T follicular helper cell (primary cell): ENCODE data around the gene RMDN3.

Experiments
- DNase-seq: peaks from one replicate; pipeline ENCODE4 v3.0.0-alpha.2; 2020; ENCODE audit warnings: low read depth

Gene RMDN3

DNA sequence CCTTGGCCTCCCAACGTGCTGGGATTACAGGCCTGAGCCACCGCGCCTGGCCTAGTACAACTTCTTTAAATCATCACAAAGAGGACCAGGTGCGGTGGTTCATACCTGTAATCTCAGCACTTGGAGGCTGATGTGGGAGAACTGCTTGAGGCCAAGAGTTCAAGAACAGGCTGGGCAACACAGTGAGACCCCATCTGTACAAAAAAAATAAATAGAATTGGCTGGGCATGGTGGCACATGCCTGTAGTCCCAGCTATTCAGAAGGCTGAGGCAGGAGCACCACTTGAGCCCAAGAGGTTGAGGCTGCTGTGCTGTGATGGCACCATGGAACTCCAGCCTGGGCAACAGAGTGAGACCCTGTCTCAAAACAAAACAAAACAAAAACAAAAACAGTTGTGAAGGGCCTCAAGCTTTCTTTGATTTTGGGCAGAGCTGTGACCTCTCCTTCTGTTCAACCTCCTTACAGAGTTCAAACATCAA, 5.9 kb downstream of the RMDN3 start:
- DNase-seq = no peak

DNA sequence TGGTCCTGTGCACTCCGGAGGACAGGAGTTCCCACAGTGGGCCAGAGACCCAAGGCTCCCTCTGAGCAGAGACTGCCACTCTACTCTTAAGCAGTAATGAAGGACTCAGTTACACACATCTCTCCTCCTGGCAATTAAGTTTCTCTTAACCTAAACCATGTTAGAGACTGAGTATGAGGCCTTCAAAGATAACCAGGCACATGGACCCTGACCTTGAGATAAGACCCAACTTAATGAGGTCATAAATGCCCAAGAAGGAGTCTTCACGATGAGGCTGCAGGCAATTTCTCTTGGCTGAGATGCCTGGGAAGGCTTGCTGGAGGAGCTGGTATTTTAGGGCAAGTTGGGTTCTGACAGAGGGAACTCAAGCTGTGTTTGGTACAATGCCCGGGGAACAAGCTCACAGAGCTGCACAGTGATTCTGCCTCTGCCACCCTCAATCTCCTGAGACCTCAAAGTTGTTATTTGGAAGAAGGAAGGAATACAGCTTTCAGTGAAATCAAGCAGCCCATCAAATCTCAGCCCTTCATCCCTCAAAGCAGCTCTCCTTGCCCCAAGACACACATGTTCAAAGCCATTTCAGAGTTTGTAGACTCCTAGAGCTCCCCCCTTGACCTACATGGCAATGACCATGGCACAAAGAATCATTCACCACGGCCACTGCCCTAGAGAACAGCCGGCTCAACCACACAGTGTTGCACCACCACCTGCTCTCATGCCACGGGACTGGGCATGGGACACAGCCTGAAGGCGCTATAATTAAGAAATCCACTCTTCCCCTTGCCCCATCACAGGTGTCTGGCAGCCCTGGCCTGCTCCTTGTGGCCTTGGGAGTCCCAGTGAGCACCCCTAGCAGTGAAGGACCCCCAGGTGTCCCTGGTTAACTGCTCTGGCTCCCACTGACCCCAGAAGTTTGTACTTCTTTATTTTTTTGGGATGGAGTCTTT, 7.1 kb downstream of the RMDN3 start:
- DNase-seq = no peak

DNA sequence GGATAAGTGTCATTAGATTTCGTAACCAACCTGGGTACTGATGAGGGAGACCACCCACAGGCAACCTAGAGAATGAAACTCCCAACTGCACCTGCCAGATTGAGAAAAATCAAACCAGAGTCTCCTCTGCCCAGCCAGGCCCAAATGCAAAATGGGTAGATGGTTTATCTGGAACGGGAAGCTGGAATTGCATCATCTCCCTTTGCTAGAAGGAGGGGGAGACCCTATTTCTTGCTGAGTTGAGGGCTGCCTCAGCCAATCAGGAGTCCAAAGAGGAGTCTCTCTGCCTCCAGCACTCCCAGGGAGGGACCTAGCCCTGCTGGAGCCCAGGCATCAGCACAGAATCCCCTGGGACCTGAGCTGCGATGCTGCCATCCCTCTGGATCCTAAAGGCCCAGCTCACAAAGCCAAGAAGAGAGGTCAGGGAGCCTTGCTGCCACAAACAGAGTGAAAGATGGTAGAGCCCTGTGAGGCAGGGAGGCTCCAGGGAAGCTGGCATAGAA, 8.1 kb downstream of the RMDN3 start:
- no peak for DNase-seq

DNA sequence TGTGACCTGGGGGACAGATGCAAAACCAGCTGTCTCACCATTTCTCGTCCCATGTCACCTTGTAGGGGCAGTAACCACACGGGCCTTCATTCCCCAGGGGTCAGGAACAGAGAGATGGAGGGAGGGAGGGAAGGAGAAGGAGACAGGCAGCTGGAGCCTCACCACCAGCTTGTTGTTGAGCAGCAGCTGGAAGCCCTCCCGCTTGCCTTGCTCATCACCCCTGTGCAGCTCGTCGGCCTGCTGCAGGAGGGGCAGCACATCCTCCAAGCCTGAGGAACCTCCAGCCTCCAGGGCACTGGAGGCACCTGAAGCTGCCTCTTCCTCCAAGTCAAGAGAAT, 10.3 kb downstream of the RMDN3 start:
- no peak for DNase-seq

DNA sequence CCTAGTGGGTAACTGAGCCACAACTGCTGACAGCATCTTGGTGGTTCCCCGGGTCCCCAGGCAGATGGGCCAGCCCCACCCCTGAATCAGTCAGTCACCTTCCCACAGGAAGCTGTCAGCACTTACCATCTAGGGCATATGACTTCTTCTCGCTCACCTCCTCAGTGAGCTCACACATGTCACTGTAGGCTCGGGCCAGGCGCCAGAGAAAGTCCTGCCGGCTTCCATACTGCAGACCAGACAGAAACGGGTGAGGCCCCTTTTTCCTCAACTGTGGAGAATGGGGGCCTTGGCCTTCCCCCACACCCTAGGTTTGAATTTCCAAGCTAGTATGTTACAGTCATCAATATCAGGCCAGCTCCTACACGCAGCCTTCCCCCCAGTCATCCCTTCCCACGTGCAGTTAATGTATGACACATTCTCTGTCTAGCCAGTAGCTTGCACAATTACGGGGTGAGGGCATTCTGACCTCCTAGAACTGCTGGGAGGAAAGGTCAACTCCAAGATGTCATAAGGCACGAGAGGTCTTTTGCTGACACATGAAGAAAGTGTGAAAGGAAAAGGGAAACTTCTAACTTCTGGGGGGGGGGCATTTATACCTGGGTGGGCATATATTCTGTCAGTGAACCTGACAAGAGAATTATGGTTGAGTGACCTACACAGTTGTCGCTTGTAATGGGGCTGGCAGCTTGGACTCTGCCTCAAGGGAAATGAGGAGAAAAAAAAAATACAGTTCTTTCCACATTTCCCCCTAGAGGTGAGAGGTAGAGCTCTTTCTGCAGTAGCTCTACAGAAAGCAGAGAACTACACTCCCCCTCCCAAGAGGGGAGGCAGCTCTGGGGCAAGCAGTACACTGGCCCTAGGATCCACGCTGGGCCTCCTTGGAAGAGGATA, 10.9 kb downstream of the RMDN3 start:
- DNase-seq = no peak

DNA sequence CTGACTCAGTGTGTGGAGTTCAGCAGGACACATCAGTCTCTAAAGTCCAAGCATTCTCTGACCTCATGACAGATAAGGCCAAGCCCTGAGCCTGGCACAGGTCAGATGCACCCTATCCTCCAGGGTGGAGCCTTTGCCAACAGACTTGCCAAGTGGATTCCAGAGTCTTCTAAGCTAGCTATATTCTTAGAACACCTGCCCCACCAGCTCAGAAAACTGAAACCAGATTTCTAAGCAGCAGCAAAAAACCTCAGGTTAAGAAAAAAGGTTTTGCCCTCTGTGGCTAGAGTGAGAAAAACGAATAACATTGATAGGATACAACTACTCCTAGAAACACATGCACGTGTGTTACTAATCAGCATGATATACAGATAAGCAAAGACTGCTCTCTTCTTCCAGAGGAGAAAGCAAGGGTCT, 11.6 kb downstream of the RMDN3 start:
- DNase-seq = no peak

DNA sequence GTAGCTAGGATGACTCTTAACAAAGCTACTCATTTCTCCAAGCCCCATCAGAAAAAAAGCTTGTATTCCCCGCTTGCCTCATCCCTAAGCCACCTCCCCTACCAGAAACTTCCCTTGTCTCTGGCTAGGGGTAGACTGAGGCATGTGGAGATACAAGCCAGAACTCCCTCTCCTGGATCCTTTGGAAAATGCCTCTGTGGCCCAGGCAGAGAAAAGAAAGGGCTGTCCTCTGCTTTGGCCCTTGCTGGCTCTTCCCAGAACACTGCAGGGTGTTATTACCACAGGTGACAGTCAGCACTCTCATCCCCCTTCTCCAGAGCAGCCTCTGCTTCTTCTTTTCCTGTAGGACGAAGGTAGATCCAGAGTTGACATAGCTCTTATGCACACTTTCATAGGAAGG, 15.2 kb downstream of the RMDN3 start:
- DNase-seq = no peak

DNA sequence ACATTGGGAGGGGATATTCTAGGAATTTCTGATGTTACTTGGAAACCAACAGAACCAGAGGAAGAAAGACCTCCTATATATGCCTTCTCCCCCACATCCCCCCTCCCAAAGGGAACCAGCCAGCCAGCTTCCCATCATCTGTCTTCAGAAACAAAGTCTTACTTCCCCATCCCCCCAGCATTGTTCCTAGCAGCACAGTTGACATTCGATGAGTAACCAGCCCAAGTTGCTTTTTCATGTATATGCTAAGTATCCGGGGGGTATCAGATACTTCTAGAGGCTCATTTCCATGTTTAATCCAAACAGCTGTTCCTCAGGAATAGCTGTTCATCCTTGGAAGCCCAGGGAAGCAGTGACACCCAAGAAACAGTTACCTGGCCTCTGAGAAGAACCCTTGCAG, 16.0 kb downstream of the RMDN3 start:
- DNase-seq = no peak

DNA sequence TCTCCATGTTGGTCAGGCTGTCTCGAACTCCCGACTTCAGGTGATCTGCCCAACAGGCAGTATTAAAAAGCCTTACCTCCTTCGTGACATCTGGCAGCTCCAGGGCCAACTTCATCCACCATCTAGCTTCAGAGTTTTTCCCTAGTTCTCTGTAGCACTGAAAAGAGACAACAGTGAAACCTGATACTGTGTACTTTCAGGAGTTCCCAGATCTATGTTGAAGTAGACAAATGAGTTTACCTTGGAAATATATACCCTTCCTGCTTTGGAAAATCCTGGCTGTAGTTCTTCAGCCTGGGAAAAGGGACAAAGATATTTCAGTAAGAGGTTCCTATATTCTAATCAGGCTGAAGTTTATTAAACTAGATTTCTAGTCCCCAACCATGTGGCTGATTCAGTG, 18.0 kb downstream of the RMDN3 start:
- no peak for DNase-seq

DNA sequence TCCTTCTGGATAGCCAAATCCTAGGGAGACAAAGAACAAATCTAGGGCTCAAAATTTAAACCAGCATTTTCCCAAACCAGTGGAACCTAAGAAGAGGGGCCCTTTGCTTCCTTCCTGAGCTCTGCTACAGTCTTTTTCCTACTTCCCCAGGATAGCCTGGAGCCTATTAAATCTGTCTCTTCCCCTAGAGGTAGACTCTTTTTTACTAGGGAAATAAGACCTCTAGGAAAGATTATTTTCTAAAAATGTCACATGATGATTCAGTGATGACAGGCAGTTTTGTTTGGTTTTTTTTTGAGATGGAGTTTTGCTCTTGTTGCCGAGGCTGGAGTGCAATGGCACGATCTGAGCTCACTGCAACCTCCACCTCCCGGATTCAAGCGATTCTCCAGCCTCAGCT, 18.5 kb downstream of the RMDN3 start:
- no peak for DNase-seq

DNA sequence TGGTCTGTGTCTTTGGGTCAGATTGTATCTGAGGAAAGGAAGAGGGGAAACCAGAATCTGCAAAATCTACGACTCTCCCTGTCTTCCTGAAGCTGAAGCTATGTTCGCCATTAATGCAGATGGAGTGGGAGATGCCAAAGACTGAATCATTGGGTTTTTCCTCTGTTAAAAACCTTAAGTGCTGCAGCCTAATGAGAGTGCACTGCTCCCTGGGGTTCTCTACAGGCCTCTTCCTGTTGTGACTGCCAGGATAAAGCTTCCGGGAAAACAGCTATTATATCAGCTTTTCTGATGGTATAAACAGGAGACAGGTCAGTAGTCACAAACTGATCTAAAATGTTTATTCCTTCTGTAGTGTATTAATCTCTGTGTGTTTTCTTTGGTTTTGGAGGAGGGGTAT, 24.0 kb downstream of the RMDN3 start:
- DNase-seq = no peak

DNA sequence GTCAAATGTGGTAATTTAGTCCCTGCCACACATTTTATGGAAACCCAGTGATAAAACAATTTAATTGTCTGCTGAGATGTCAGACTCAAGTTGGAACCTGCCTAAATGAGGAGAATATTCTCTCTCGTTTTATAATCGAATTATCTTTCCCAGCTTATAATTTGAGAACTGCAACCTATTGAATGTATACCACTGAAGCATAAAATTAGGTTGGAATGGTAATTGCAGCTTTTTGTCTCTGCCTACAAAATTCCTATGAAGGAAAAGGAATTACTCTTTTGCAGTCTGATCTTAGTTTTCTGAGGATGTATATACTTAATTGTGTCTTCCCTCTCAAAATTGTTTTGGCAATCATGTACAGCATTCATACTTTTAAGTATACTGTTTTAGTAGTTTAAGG, 31.1 kb downstream of the RMDN3 start:
- no peak for DNase-seq

DNA sequence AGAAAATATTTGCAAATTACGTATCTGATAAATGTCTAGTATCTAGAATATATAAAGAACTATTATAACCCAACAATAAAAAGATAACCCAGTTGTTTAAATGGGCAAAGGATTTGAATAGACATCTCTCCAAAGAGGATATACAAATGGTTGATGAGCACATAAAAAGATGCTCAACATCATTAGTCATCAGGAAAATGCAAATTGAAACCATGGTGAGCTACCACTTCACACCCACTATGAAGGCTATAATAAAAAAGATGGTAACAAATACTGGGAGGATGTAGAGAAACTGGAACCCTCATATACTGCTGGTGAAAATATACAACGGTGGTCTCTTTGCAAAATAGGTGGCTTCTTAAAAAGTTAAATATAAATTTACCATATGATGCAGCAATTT, 32.1 kb downstream of the RMDN3 start:
- no peak for DNase-seq

DNA sequence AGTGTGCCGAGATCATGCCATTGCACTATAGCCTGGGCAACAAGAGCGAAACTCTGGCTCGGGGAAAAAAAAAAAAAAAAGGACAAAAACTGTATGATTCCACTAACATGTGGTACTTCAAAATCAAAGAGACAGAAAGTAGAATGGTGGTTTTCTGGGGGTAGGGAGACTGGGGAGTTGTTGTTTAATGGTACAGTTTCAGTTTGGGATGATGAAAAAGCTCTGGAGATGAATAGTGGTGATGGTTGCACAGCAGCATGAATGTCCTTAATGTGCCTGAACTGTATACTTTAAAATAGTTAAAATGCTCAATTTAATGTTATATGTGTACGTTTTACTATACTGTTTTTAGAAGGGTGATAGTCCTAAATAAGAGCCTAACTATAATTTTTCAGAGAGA, 32.7 kb downstream of the RMDN3 start:
- DNase-seq = no peak

DNA sequence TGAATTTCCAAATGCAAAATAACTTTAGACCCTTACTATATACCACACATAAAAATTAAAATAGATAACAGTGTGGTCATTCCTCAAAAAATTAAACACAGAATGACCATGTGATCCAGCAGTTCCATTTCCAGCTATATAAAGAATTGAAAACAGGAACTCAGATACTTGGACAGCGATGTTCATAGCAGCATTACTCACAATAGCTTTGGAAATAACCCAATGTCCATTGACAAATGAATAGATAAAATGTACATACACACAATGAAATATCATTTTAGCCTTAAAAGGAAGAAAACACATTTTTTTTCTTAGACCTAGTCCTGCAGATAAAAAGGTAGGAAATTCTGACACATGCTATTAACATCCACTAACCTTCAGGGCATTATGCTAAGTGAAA, 33.4 kb downstream of the RMDN3 start:
- no peak for DNase-seq

DNA sequence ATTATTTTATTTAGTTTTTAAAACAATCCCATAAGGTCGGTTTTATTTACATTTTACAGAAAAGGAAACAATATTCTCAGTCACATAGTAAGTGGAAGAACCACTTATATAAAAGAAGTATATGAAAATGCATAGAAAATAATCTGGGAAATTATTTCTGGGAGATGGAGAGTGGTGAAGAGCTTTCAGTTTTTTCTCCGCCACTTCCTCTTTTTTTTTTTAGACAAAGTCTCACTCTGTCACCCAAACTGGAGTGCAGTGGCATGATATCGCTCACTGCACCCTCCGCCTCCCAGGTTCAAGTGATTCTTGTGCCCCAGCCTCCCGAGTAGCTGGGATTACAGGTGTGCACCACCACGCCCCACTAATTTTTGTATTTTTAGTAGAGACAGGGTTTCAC, 38.9 kb downstream of the RMDN3 start:
- DNase-seq = no peak

DNA sequence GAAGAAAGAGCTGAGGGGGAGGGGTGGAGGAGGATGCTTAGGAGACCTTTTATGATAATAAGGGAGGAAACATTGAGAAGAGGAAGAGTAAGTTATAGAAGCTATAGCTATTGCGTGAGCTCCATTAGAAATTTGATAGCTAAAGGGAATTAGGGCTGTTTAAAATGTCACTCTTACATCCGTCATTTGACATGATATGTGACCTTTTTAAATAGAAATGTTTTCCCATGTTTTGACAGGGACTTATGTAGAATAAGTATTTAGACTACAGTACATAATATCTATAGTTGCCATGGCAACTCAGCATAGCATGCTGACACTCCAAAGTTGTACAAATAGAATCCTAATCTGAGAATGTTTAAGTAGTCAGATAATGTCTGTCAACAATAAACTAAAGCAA, 40.9 kb downstream of the RMDN3 start:
- DNase-seq = no peak

DNA sequence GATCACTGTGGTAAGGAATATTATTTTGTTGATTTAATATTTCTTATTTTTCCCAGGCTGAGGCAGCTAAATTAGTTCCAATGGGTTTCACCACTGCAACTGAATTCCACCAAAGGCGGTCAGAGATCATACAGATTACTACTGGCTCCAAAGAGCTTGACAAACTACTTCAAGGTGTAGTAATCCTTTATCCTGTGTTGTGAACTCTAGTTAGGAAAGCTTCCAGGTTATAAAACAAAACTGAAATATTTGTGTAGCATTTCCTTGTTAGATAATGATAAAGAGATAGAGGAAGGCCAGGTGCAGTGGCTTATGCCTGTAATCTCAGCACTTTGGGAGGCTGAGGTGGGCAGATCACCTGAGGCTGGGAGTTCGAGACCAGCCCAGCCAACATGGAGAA, 48.9 kb downstream of the RMDN3 start:
- no peak for DNase-seq

DNA sequence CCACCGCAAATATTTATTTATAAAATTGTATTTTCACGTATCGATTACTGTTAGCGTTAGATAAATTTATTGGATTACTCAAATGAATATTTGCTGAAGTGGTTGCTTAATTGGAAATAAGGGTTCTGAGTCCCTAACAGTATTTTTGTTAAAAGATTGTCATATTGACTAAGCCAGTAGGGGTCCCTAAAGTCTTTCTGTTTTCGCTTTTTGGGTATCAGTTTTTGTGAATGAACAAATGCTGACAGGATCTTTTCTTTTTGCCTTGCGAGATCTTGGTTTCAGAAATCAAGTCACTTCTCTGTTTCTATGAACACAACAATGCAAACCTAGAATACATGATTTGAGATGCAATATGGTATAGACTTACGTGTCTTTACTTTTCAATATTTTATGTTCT, 53.0 kb downstream of the RMDN3 start:
- no peak for DNase-seq

DNA sequence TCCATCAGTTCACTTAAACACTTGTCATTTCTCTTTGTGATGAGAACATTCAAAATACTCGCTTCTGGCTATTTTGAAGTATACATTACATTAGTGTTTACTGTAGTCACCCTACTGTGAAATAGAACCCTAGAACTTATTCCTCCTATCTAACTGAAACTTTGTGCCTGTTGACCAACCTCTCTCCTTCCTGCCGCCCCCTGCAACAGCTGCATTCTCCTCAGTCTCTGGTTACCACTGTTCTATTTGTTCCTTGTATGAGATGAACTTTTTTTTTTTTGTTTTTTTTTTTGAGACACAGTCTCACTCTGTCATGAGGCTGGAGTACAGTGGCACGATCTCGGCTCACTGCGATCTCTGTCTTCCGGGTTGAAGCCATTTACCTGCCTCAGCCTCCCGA, 57.1 kb downstream of the RMDN3 start:
- DNase-seq = no peak

DNA sequence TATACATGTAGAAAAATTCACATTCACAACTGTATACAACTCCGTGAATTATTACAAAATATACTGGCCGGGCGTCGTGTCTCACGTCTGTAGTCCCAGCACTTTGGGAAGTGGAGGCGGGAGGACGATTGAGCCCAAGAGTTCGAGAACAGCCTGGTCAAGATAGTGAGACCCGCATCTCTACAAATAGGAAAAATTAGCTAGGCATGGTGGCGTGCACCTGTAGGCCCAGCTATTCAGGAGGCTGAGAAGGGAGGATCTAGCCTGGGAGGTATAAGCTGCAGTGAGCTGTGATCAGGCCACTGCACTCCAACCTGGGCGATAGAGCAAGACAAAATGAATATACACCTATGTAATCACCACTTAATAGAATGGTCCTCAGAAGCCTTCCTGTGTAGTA, 58.8 kb downstream of the RMDN3 start:
- DNase-seq = no peak

DNA sequence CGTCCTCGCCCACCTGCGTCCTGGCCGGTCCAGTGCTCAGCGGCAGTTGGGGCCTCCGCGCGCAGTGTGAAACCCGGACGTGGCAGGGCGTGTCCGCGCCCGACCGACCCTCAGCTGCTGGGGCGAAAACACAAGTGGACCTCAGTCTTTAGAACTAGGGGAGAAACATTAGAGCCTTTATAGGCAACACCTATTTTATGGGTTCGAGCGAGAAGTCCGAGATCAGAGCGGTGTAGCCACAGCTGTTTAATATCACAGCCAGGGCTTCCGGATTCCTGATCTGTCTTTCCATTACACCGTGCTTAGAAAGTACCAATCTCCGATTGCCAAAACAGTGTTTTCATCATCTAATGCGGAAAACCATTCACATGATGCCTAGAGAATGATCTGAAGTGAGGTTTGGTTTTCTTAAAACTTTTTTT, 59.6 kb downstream of the RMDN3 start:
- no peak for DNase-seq
